ENCODE results near the gene TMEM63B.

DNA sequence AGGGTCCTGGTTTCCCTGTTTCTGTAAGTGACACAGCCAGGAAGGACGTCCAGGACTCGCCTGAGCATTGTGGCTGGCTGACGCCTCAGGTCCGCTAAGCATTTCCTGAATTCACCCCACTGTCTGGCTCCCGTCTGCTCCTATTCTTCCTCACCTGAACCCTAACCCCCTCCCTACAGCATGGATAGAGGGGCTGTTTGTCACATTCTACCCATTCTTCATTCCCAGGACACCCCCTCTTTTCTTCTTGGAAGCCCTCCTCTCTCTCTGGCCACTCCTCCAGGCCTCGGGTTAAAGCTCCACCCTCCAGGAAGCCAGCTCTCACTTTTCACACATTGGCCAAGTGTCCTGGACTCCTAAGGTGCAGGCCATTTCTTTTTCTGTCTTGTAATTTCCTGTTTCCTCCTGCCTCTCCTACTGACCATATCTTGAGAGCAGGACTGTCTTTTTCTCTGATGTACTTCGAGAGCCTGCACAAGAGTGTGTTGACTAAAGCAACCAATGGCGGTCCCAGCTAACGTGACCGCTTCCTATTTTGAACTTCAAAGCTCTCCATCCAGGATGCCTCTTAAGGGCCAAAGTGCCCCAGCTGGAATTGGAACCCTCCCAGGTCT lies 65.2 kb downstream of the TMEM63B start:
- TF ChIP-seq, protein P1, sequence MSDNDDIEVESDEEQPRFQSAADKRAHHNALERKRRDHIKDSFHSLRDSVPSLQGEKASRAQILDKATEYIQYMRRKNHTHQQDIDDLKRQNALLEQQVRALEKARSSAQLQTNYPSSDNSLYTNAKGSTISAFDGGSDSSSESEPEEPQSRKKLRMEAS (IDR thresholded peaks at IDR 0.05): no peak
- no peak for TF ChIP-seq EP300 (IDR thresholded peaks at IDR 0.05; ENCODE audit: borderline replicate concordance in 1 of 2, low read depth in 2 of 2, low read length in 2 of 2)
- TF ChIP-seq SIN3A (conservative IDR thresholded peaks at IDR 0.05 in 1 of 2, IDR thresholded peaks at IDR 0.05 in 1 of 2; ENCODE audit: low read depth in 1 of 2, low read length in 2 of 2): no peak
- TF ChIP-seq, protein P2, sequence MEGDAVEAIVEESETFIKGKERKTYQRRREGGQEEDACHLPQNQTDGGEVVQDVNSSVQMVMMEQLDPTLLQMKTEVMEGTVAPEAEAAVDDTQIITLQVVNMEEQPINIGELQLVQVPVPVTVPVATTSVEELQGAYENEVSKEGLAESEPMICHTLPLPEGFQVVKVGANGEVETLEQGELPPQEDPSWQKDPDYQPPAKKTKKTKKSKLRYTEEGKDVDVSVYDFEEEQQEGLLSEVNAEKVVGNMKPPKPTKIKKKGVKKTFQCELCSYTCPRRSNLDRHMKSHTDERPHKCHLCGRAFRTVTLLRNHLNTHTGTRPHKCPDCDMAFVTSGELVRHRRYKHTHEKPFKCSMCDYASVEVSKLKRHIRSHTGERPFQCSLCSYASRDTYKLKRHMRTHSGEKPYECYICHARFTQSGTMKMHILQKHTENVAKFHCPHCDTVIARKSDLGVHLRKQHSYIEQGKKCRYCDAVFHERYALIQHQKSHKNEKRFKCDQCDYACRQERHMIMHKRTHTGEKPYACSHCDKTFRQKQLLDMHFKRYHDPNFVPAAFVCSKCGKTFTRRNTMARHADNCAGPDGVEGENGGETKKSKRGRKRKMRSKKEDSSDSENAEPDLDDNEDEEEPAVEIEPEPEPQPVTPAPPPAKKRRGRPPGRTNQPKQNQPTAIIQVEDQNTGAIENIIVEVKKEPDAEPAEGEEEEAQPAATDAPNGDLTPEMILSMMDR (IDR thresholded peaks at IDR 0.05; ENCODE audit: control extremely low read depth in 1 of 3, insufficient read depth in 1 of 3, low read depth in 1 of 3, low read length in 3 of 3): no peak
- TF ChIP-seq POLR2AphosphoS5 (IDR thresholded peaks at IDR 0.05; ENCODE audit: low read depth, low read length): no peak
- TF ChIP-seq JUND (IDR thresholded peaks at IDR 0.05; ENCODE audit: low read length): no peak
- TF ChIP-seq MAFK (IDR thresholded peaks at IDR 0.05; ENCODE audit: low read depth, low read length): no peak
- no peak for TF ChIP-seq POLR2A (IDR thresholded peaks at IDR 0.05; ENCODE audit: control extremely low read depth in 1 of 2, low read depth in 2 of 2, low read length in 2 of 2)
- TF ChIP-seq GTF2F1 (IDR thresholded peaks at IDR 0.05; ENCODE audit: borderline replicate concordance, low read depth, low read length): no peak
- TF ChIP-seq EZH2 (IDR thresholded peaks at IDR 0.05; ENCODE audit: low read depth, low read length, severe bottlenecking): no peak
- TF ChIP-seq SUZ12 (IDR thresholded peaks at IDR 0.05; ENCODE audit: low read length): no peak
- TF ChIP-seq HDAC6 (IDR thresholded peaks at IDR 0.05; ENCODE audit: low read depth, low read length): no peak
- TF ChIP-seq KDM1A (IDR thresholded peaks at IDR 0.05; ENCODE audit: borderline replicate concordance, low read length): no peak
- TF ChIP-seq RAD21 (IDR thresholded peaks at IDR 0.05 in 1 of 2, conservative IDR thresholded peaks at IDR 0.05 in 1 of 2; ENCODE audit: low read depth in 2 of 2, low read length in 2 of 2): no peak

All from H1 (cell line).